Psoas muscle (tissue), 8 donors: ENCODE data around the gene KCNMA1. TPM values are rescaled to one million over a fixed set of nuclear protein-coding genes. Genes with fewer than 3 reads are reported as not detected.

Experiments
- ATAC-seq, 4 donors: fragments of 200-7000 bp; cut with Tn5 transposase; one replicate each; pipeline ENCODE4 v1.9.1; 2020; ENCODE audit warnings: moderate library complexity in 3 of 4, mild to moderate bottlenecking in 2 of 4
- DNase-seq, 2 donors: peaks; one replicate each; pipeline ENCODE4 v3.0.0-alpha.2; 2020
- H3K27ac ChIP-seq: fragments of 200-600 bp; one replicate; pipeline ENCODE4 v1.8.0; 2022
- H3K27me3 ChIP-seq, 3 donors: fragments of 200-600 bp in 1 of 3; one replicate each; pipeline versions ENCODE4 v1.6.1 to v1.8.0; 2013 to 2022; ENCODE audit warnings: low read length in 2 of 3, mild to moderate bottlenecking in 2 of 3, moderate library complexity in 1 of 3; ENCODE audit not compliant: insufficient read depth in 3 of 3
- H3K36me3 ChIP-seq, 2 donors: fragments of 200-600 bp in 1 of 2; one replicate each; pipeline versions ENCODE4 v1.6.1 to v1.8.0; 2013 to 2022; ENCODE audit warnings: low read depth in 1 of 2, mild to moderate bottlenecking in 1 of 2, moderate library complexity in 1 of 2; ENCODE audit not compliant: insufficient read depth in 1 of 2
- H3K4me1 ChIP-seq: fragments of 200-600 bp; one replicate; pipeline ENCODE4 v1.8.0; 2022
- H3K4me3 ChIP-seq: fragments of 200-600 bp; one replicate; pipeline ENCODE4 v1.8.0; 2022; ENCODE audit warnings: mild to moderate bottlenecking
- H3K9me3 ChIP-seq: fragments of 200-600 bp; one replicate; pipeline ENCODE4 v1.8.0; 2022
- CTCF ChIP-seq: fragments of 200-600 bp; IDR thresholded peaks from one replicate; pipeline ENCODE4 v1.8.0; 2022; ENCODE audit warnings: antibody characterized with exemption
- WGBS, 3 donors: extraction: QIAGEN DNeasy Blood & Tissue Kit; methylation state at CpG; one replicate each; pipeline versions ENCODE4 v1.1.6 to v1.1.7; 2013; 5-methylcytosine and 5-hydroxymethylcytosine counted together
- intact Hi-C, 2 donors: fragments of 100-400 bp; cut with DNase I; formaldehyde crosslinking; loops; one replicate each; pipeline versions ENCODE4 v1.11.0 to v1.14.2; 2022
- polyA plus RNA-seq, 3 donors: library from polyadenylated mRNA; stranded (reverse); fragments of 200-250 nt; gene quantifications; one replicate each; pipeline ENCODE4 v1.2.3, GENCODE V29; 2013
- total RNA-seq, 4 donors: library from RNA; stranded (reverse); fragmentation: NEBNext Ultra II Directional in 2 of 4; extraction: Animal tissue kit (Norgen Biotek cat#: 25700) in 2 of 4; gene quantifications; one replicate each; pipeline versions ENCODE4 v1.2.1 to v1.2.4, GENCODE V29; 2021 to 2023
- donor health status: healthy with polysubstance abuse.
- donor health status: DM: no; HTN: no; CAD: no; lungs with moderate emphysema.
- donor health status: Bipolar disorder and iron deficiency.
- donor health status: healthy.
- donor health status: DM: yes; HTN: yes; CAD: no.
- donor health status: DM: no; HTN: no; CAD: no.
- donor health status: DM: no; HTN: no; CAD: no.
- donor health status: DM: yes; HTN: yes; CAD: no.

Gene KCNMA1
- total and polyA plus RNA-seq, 7 donors: 7.9 to 53.0 (median 41.9) TPM

- H3K27me3 ChIP-seq: no peaks in the 10 kb centered on the region
- TF ChIP-seq CTCF: no peak
- no peak for ATAC-seq
- H3K27ac ChIP-seq: no peak overlapping the region
- no peak for DNase-seq
- no peaks in the 10 kb centered on the region for H3K9me3 ChIP-seq
- no peak overlapping the region for H3K4me3 ChIP-seq
- H3K36me3 ChIP-seq: no peaks in the 10 kb centered on the region
- 78 to 87% (median 85%) methylated on average over 2 of the region's 2 CpGs for WGBS, 3 donors
- no peaks in the 10 kb centered on the region for H3K4me1 ChIP-seq
- intact Hi-C loops: loop anchor here in 1 of 2 donors (10.0 kb wide), 1 partner anchor 452 kb away; no protein-coding TSS in a partner anchor
Observed at GRCh38 chr10:77006836-77007511, 630.6 kb downstream of the KCNMA1 start.

- no peaks in the 10 kb centered on the region for H3K4me1 ChIP-seq
- H3K4me3 ChIP-seq: no peak overlapping the region
- H3K36me3 ChIP-seq: no peaks in the 10 kb centered on the region
- ATAC-seq: no peak
- H3K9me3 ChIP-seq: no peaks in the 10 kb centered on the region
- no peaks in the 10 kb centered on the region for H3K27me3 ChIP-seq
- no peak for DNase-seq
- TF ChIP-seq CTCF: no peak
- no peak overlapping the region for H3K27ac ChIP-seq
- intact Hi-C loops: loop anchor here in 1 of 2 donors (10.0 kb wide), 1 partner anchor 451 kb away; no protein-coding TSS in a partner anchor
Observed at GRCh38 chr10:77005871-77006270, 631.7 kb downstream of the KCNMA1 start.

- Histone ChIP-seq H3K36me3 (no peaks in the 10 kb centered on the region), H3K27ac (no peak overlapping the region), H3K27me3 (no peaks in the 10 kb centered on the region), H3K4me3 (no peak overlapping the region), H3K4me1 (no peaks in the 10 kb centered on the region), H3K9me3 (no peaks in the 10 kb centered on the region)
- peak; percentile 77 for TF ChIP-seq CTCF
- no peak for DNase-seq
- intact Hi-C loops: loop anchor here in 1 of 2 donors (10.0 kb wide), 1 partner anchor 450 kb away; no protein-coding TSS in a partner anchor
- WGBS, 3 donors: 55 to 67% (median 60%) methylated on average over 3 of the region's 3 CpGs
- ATAC-seq: peak; percentile 52 to 81 (median 70)
Observed at GRCh38 chr10:77004917-77005564, 632.6 kb downstream of the KCNMA1 start.

- DNase-seq (no peak), ATAC-seq (no peak)
- Histone ChIP-seq H3K27ac (no peak overlapping the region), H3K36me3 (no peaks in the 10 kb centered on the region), H3K27me3 (no peaks in the 10 kb centered on the region), H3K9me3 (no peaks in the 10 kb centered on the region), H3K4me3 (no peak overlapping the region), H3K4me1 (no peaks in the 10 kb centered on the region)
- 28 to 71% (median 35%) methylated on average over 2 of the region's 2 CpGs for WGBS, 3 donors
- intact Hi-C loops: loop anchor here in 1 of 2 donors (10.0 kb wide), 1 partner anchor 448 kb away; no protein-coding TSS in a partner anchor
- TF ChIP-seq CTCF: no peak
Observed at GRCh38 chr10:77002872-77003271, 634.7 kb downstream of the KCNMA1 start.
